HG02798 (cell line): ENCODE data around the gene CDKN2B-AS1.

ENCODE experiments used
- ATAC-seq: cut with Tn5 transposase; IDR thresholded peaks from one replicate; pipeline ENCODE4 v1.9.1; 2021; ENCODE audit warnings: mild to moderate bottlenecking; ENCODE audit not compliant: unreplicated experiment, poor library complexity

The CDKN2B-AS1 gene

DNA sequence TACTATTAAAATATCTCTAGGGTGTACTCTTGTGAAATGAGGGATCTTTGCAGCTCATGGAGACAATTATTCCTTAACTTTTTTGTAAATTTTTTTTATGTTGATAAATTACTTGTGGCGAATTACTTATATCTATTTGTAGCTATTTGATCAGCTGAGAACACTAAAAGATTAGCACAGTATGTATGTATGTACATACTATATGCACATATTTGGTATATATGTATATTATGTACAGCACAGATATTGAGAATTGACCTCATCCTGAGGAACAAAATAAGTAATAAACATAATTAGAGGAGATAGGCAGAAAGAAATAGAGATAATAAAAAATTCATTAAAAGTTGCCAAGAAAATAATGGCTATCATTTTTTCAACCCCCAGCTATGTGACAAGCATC lies 12.2 kb upstream of the CDKN2B-AS1 start:
- ATAC-seq = no peak

- ATAC-seq = no peak
These were observed 11.6 kb upstream of the CDKN2B-AS1 start for GRCh38 chr9:21982861-21983560.

DNA sequence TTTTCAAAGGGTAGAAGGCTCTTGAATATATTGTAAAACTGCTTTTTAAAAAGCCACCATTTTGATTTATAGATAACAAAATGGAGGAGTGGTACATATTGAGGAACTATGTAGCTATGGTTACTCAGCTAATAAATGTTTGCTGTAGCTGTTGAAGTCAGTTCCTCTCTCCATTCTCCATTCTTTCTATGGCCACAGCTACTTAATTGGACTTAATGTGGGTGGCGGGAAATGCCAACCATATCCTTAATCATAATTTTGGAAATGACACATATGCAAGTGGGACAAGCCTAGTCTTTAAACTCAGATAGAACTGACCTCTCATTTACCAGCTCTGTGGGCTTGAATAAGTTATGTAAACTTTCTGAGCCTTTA lies 11.0 kb upstream of the CDKN2B-AS1 start:
- ATAC-seq = no peak

DNA sequence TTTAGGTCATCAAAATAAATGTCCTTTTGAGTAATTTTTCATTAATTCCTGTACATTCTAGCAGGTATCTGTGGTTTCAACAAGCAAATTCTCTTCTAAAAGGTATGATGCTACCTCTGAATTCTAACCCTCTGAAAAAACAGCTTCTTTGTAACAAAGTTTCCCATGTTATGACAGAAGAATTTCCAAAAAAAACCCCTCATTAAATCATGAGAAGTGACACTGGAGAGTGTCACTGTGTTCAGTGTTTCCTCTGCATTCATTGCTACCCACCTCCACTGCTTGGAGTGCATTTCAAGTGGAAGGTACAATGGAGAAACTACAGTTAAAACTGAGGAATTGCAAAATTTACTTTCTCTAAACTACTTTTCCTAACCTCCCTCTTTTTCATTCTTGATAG lies 10.5 kb upstream of the CDKN2B-AS1 start:
- no peak for ATAC-seq

DNA sequence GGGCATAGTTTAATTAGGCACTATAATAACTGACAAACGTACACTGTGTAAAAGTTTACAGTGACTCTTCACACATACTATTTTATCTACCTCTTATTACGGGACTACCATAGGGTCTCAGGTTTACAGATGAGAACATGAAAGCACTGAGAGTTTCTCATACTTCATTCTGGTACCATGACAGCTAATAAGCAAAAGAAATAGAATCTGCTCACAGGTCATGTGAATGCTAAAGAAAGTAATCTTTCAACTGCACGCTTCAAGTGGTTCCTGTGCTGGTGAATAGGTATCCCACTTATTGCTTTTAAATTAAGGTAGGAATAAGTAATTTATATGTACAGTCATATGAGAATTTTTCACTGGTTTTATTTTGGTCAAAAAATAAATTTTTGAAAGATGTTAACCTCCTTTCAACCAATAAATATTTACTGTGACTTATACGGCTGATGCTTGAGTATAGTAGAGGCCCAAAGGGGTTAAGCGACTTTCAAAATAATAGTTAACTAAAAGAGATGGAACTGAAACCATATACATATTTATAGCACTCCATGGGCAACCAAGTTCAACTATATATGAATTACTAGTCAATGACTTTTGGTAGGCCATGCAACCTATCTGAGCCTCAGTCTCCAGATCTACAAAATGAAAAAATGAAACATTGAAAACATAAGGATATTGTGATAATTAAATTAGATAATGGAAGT lies 8.5 kb upstream of the CDKN2B-AS1 start:
- ATAC-seq = peak; percentile 37

DNA sequence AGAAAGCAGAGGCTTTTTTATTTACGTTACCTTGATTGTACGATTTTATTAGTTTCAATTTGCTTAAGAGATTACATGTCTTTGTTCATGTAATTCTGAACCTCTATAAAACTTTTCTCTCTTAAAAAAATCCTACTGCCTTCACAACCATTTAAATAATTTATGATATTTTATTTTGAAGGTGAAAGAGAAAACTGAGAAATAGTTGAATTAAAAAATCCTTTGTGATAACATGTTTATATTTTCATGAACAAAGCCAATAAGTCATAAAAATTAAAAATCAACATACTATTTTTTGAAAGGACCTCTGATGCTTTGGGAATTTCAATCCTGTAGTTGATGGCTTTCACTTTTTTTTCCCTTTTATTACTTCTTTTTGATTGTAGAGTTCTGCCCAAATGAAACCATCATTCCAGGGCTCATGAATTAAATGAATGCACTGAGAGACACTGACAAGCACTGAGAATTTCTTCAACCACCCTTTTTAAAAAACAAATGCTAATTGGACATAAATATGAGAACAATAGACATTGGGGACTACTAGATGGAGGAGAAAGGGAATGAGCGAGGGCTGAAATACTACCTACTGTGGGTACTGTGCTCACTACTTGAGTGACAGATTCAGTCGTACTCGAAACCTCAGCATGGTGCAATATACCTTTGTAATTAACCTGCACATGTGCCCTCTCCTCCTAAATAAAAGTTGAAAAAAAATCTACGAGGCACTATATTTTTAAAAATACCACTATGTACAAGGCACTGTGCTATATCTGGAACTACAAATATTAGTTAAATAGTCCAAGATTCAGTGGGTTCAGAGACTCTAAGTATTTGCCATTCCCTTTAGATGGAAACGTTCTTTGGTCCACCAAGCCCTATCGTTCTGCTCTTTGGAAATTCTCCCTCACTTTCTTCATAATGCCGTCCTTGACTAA lies 6.3 kb upstream of the CDKN2B-AS1 start:
- ATAC-seq = no peak

DNA sequence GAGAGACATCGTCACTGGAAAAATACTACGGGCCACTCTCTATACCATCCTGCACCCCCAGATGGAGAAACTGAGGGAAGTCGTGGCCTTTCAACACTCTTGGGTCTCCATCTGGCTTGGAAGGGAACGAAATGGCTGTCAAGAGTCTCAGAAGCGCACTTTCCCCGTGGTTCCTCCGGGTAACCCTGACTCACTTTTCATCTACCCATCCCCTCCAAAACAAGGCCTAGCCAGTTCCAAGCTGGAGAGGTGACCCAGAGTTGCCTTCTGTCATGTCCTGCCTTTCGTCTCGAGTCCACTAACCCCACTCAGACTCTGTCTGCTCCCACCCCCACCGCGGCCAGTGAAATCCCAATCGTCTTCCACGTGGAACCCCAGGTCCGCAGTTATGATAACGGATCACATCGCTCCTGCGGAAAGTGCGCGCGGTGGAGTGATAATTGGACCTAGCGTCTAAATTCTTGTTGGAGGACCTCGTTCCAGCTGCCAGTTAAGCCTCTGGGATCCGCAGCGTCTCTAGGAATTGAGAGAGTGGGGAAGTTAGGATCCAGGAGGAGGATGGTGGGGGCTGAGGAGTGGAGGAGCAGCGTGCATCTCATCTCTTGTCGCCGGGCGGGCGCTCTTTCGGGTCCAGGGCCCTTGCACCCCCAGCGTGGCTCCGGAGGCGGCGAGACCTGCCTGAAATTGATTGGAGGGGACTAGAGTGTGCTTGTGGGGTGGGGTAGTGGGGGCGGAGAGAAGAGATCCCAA lies 5.0 kb upstream of the CDKN2B-AS1 start:
- no peak for ATAC-seq

GRCh38 chr9:21991072-21991959 lies 3.3 kb upstream of the CDKN2B-AS1 start:
- ATAC-seq = no peak

DNA sequence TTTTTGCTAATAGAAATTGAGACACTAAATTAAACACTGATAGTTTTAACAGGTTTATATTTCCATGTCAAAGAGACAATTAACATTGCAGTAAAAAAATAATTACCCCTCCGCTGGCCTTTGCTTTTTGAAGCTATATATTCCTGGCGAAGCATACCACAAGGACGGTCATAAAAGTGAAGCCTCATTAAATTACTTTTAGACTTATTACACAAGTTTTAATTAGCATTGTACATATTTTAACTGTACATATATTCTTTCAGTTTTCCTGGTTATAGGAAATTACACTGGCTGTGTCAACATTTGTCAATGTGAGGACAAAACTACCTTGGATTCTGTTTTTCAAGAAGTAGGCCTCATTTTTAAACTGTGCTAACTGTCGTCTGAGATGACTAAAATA lies 1.6 kb upstream of the CDKN2B-AS1 start:
- ATAC-seq = no peak

- ATAC-seq = peak; percentile 53
These were observed 567 bp upstream of the CDKN2B-AS1 start, which contains the start of gene CDKN2A for GRCh38 chr9:21993893-21994555. TSS of gene CDKN2A (minus strand) at chr9:21994392.

DNA sequence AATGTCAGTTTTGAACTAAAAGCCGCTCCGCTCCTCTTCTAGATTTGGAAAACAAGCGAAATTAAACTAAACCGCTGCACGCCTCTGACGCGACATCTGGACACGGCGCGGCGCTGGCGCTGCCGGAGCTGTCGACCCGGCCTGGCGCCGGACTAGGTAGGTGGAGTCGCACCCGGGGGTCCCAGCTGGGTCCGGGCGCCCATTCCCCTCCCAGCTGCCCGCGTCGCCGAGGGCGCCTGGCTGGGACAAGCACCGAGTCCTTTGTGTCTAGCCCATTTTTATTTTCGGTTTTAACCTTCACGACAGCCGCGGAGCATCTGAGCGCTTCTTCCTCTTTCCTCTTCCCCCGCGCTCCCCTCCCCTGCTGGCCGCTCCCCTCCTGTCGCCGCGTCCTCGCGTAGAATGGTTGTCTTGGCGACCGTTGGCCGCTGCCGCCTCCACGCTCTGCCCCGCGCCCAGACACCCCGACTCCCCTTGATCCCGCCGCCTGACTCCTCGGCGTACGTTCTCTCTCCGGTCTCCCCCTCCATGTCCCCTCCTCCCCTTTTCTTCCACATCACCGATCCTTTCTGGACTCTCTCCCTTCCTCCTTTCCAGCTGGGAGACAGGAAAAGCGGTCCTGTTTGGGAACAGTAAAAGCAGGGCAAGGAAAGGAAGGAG lies 545 bp downstream of the CDKN2B-AS1 start:
- peak; percentile 82 for ATAC-seq

GRCh38 chr9:21995666-21996398 lies 1.2 kb downstream of the CDKN2B-AS1 start:
- peak; percentile 26 for ATAC-seq

DNA sequence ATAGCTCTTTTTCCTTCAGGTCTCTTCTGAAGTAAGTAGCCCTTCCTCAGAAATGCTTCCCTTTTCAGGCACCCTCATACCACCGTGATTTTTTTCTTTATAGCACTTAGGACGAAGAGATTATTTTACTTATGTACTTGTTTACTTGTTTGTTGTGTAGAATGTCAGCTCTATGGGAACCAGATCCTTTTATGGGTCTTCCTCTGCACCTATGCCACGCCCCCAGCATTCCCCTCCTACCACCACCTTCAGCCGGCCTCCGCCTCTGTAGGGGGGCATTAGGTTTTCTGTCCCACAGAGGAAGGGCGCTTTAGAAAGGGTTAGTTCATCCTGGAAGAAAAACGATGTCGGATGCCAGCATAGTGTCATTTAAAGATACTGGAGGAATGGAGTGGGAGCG lies 1.8 kb downstream of the CDKN2B-AS1 start:
- no peak for ATAC-seq

- ATAC-seq = no peak
These were observed 2.3 kb downstream of the CDKN2B-AS1 start for GRCh38 chr9:21996858-21997257.

GRCh38 chr9:21997480-21997879 lies 2.9 kb downstream of the CDKN2B-AS1 start:
- ATAC-seq = no peak

- ATAC-seq = no peak
These were observed 3.4 kb downstream of the CDKN2B-AS1 start for GRCh38 chr9:21998026-21998425.

DNA sequence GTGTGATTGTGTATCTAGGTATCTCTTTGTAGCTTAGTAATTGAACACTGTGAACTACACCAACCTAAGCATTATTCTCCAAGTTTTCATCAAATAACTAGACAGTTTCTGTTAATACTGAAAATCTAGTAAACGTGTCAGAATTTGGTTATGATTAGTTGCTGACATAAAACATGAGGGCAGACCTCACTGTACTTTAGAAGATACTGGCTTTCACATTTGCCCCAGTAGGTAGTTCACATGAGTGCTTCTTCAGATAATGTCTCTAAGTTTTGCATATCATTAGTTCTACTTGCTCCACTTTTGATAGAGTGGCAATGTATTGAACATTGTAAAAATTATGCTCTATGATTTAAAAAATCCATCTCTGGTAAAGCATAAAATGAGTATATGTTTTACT lies 7.4 kb downstream of the CDKN2B-AS1 start:
- ATAC-seq = no peak
